ENCODE results near the gene HOXD12.

Gene HOXD12

GRCh38 chr2:176099728-176100546 lies at the start of gene HOXD12:
HOXD12 (plus strand) TSS chr2:176099795; CDS start chr2:176099802, 7 bp downstream.
- Histone ChIP-seq H3K36me3 (ENCODE audit: control insufficient read depth, insufficient read depth, low read length) (no peaks in the 10 kb centered on the region), H3K4me3 (ENCODE audit: low read depth, low read length) (peak within 1 kb of the TSS; percentile 48), H3K27ac (ENCODE audit: low read depth, low read length) (no peak within 1 kb of the TSS), H3K9me3 (ENCODE audit: control insufficient read depth, insufficient read depth, low read depth, low read length) (no peaks in the 10 kb centered on the region), H3K4me1 (ENCODE audit: control insufficient read depth, insufficient read depth, low read length) (peaks cover 50% of the 10 kb centered on the region), H3K27me3 (ENCODE audit: control insufficient read depth, insufficient read depth, low read length) (peaks cover 100% of the 10 kb centered on the region), H3K9ac (ENCODE audit: low read length) (peak within 1 kb of the TSS; percentile 10)

- Histone ChIP-seq H3K9me3 (ENCODE audit: control insufficient read depth, insufficient read depth, low read depth, low read length) (no peaks in the 10 kb centered on the region), H3K4me1 (ENCODE audit: control insufficient read depth, insufficient read depth, low read length) (no peaks in the 10 kb centered on the region), H3K27me3 (ENCODE audit: control insufficient read depth, insufficient read depth, low read length) (peaks cover 7% of the 10 kb centered on the region; the same call in 1 of the 2 replicates), H3K36me3 (ENCODE audit: control insufficient read depth, insufficient read depth, low read length) (no peaks in the 10 kb centered on the region), H3K9ac (ENCODE audit: low read length) (no peak overlapping the region), H3K4me3 (ENCODE audit: low read depth, low read length) (no peak overlapping the region), H3K27ac (ENCODE audit: low read depth, low read length) (no peak overlapping the region)
Measured at GRCh38 chr2:176056406-176056805, 43.2 kb upstream of the HOXD12 start.

GRCh38 chr2:176063958-176064357 lies 35.6 kb upstream of the HOXD12 start:
- Histone ChIP-seq H3K4me1 (ENCODE audit: control insufficient read depth, insufficient read depth, low read length) (0 out of 2 replicates have a peak, but pooled peaks cover 2% of the 10 kb centered on the region), H3K9ac (ENCODE audit: low read length) (no peak overlapping the region), H3K9me3 (ENCODE audit: control insufficient read depth, insufficient read depth, low read depth, low read length) (0 out of 2 replicates have a peak, but pooled peaks cover 3% of the 10 kb centered on the region), H3K27ac (ENCODE audit: low read depth, low read length) (no peak overlapping the region), H3K27me3 (ENCODE audit: control insufficient read depth, insufficient read depth, low read length) (peaks cover 71% of the 10 kb centered on the region), H3K36me3 (ENCODE audit: control insufficient read depth, insufficient read depth, low read length) (no peaks in the 10 kb centered on the region), H3K4me3 (ENCODE audit: low read depth, low read length) (no peak overlapping the region)

- Histone ChIP-seq H3K27me3 (ENCODE audit: control insufficient read depth, insufficient read depth, low read length) (peaks cover 88% of the 10 kb centered on the region), H3K36me3 (ENCODE audit: control insufficient read depth, insufficient read depth, low read length) (no peaks in the 10 kb centered on the region), H3K27ac (ENCODE audit: low read depth, low read length) (no peak overlapping the region), H3K9me3 (ENCODE audit: control insufficient read depth, insufficient read depth, low read depth, low read length) (0 out of 2 replicates have a peak, but pooled peaks cover 3% of the 10 kb centered on the region), H3K4me3 (ENCODE audit: low read depth, low read length) (peak overlapping the region; percentile 30; the same call in 1 of the 2 replicates), H3K4me1 (ENCODE audit: control insufficient read depth, insufficient read depth, low read length) (0 out of 2 replicates have a peak, but pooled peaks cover 2% of the 10 kb centered on the region), H3K9ac (ENCODE audit: low read length) (no peak overlapping the region)
Measured at GRCh38 chr2:176066645-176067588, 32.7 kb upstream of the HOXD12 start.

GRCh38 chr2:176067589-176068418 lies 31.8 kb upstream of the HOXD12 start:
- 0 out of 2 replicates have a peak, but pooled peaks cover 3% of the 10 kb centered on the region for H3K9me3 ChIP-seq (ENCODE audit: control insufficient read depth, insufficient read depth, low read depth, low read length)
- H3K27ac ChIP-seq (ENCODE audit: low read depth, low read length) = no peak overlapping the region
- 0 out of 2 replicates have a peak overlapping the region, but pooled peaks have one; percentile 12 for H3K4me3 ChIP-seq (ENCODE audit: low read depth, low read length)
- peaks cover 96% of the 10 kb centered on the region for H3K27me3 ChIP-seq (ENCODE audit: control insufficient read depth, insufficient read depth, low read length)
- no peak overlapping the region for H3K9ac ChIP-seq (ENCODE audit: low read length)
- no peaks in the 10 kb centered on the region for H3K36me3 ChIP-seq (ENCODE audit: control insufficient read depth, insufficient read depth, low read length)
- 0 out of 2 replicates have a peak, but pooled peaks cover 2% of the 10 kb centered on the region for H3K4me1 ChIP-seq (ENCODE audit: control insufficient read depth, insufficient read depth, low read length)

- H3K27me3 ChIP-seq (ENCODE audit: control insufficient read depth, insufficient read depth, low read length) = peaks cover 100% of the 10 kb centered on the region
- H3K36me3 ChIP-seq (ENCODE audit: control insufficient read depth, insufficient read depth, low read length) = no peaks in the 10 kb centered on the region
- H3K9ac ChIP-seq (ENCODE audit: low read length) = no peak overlapping the region
- 0 out of 2 replicates have a peak overlapping the region, but pooled peaks have one; percentile 12 for H3K4me3 ChIP-seq (ENCODE audit: low read depth, low read length)
- H3K9me3 ChIP-seq (ENCODE audit: control insufficient read depth, insufficient read depth, low read depth, low read length) = 0 out of 2 replicates have a peak, but pooled peaks cover 3% of the 10 kb centered on the region
- no peak overlapping the region for H3K27ac ChIP-seq (ENCODE audit: low read depth, low read length)
- 0 out of 2 replicates have a peak, but pooled peaks cover 2% of the 10 kb centered on the region for H3K4me1 ChIP-seq (ENCODE audit: control insufficient read depth, insufficient read depth, low read length)
Measured at GRCh38 chr2:176068419-176068832, 31.2 kb upstream of the HOXD12 start.

GRCh38 chr2:176071330-176072291 lies 28.0 kb upstream of the HOXD12 start:
- Histone ChIP-seq H3K9ac (ENCODE audit: low read length) (no peak overlapping the region), H3K36me3 (ENCODE audit: control insufficient read depth, insufficient read depth, low read length) (no peaks in the 10 kb centered on the region), H3K27ac (ENCODE audit: low read depth, low read length) (no peak overlapping the region), H3K27me3 (ENCODE audit: control insufficient read depth, insufficient read depth, low read length) (peaks cover 100% of the 10 kb centered on the region), H3K4me3 (ENCODE audit: low read depth, low read length) (no peak overlapping the region), H3K9me3 (ENCODE audit: control insufficient read depth, insufficient read depth, low read depth, low read length) (0 out of 2 replicates have a peak, but pooled peaks cover 3% of the 10 kb centered on the region), H3K4me1 (ENCODE audit: control insufficient read depth, insufficient read depth, low read length) (0 out of 2 replicates have a peak, but pooled peaks cover 2% of the 10 kb centered on the region)

GRCh38 chr2:176072292-176072669 lies 27.3 kb upstream of the HOXD12 start:
- 0 out of 2 replicates have a peak, but pooled peaks cover 2% of the 10 kb centered on the region for H3K4me1 ChIP-seq (ENCODE audit: control insufficient read depth, insufficient read depth, low read length)
- H3K9ac ChIP-seq (ENCODE audit: low read length) = no peak overlapping the region
- H3K9me3 ChIP-seq (ENCODE audit: control insufficient read depth, insufficient read depth, low read depth, low read length) = 0 out of 2 replicates have a peak, but pooled peaks cover 3% of the 10 kb centered on the region
- H3K27me3 ChIP-seq (ENCODE audit: control insufficient read depth, insufficient read depth, low read length) = peaks cover 100% of the 10 kb centered on the region
- H3K4me3 ChIP-seq (ENCODE audit: low read depth, low read length) = no peak overlapping the region
- no peak overlapping the region for H3K27ac ChIP-seq (ENCODE audit: low read depth, low read length)
- H3K36me3 ChIP-seq (ENCODE audit: control insufficient read depth, insufficient read depth, low read length) = no peaks in the 10 kb centered on the region

Data from HUES6 (cell line).